Right kidney (tissue), 1 donor: ENCODE results near the gene CCR5.
A peak's percentile ranks its signal among the peaks of the same experiment; 100 is the strongest.
"Not testable (repeated sequence)": the region's sequence is repeated elsewhere in the genome, so short reads cannot be mapped to it uniquely, and the experiment has no call there.

Source experiments
- DNase-seq: peaks from one replicate; pipeline ENCODE4 v3.0.0-alpha.2; 2016

Gene CCR5

GRCh38 chr3:46386205-46386604, 15.5 kb downstream of the CCR5 start:
- no peak for DNase-seq

- not testable (repeated sequence) for DNase-seq
These were observed 18.1 kb downstream of the CCR5 start for GRCh38 chr3:46388847-46389246.

- DNase-seq = no peak
These were observed 18.6 kb downstream of the CCR5 start for GRCh38 chr3:46389306-46389705.

- not testable (repeated sequence) for DNase-seq
These were observed 20.8 kb downstream of the CCR5 start for GRCh38 chr3:46391526-46391925.

DNA sequence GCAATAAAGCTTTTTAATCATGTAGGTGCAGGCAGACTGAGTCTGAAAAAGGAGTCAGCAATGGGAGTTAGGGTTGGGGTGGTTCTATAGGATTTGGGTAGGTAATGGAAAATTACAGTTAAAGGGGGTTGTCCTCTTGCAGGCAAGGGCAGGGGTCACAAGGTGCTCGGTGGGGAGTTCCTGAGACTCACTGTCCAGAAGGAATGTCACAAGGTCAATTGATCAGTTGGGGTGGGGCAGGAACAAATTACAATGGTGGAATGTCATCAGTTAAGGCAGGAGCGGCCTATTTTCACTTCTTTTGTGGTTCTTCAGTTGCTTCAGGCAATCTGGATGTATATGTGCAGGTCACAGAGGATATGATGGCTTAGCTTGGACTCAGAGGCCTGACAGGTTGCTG, 22.3 kb downstream of the CCR5 start:
- no peak for DNase-seq

GRCh38 chr3:46393554-46394434, 23.0 kb downstream of the CCR5 start:
- no peak for DNase-seq

- no peak for DNase-seq
These were observed 24.5 kb downstream of the CCR5 start for GRCh38 chr3:46395210-46395661.

GRCh38 chr3:46395766-46396530, 25.2 kb downstream of the CCR5 start:
- DNase-seq = no peak

DNA sequence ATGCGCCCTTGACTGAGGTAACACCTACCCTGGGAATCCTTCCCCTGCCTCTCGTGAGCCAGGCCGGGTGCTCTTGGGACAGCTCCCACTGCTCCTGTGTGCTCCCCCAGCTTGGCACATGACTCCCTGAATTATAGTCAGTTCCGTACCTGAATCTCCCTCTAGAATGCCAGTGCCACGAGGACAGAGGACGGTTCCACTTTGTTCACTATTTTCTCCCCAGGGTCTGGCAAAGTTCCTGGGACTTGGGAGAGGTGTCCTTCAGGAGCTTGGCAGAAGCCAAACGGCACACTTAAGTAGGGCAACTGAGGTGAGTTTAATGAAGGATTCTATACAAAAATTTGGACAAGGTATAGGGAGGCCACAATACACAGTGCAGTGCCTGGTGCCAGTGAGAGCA, 26.4 kb downstream of the CCR5 start:
- no peak for DNase-seq

- DNase-seq = no peak
These were observed 27.6 kb downstream of the CCR5 start for GRCh38 chr3:46398186-46398955.

DNA sequence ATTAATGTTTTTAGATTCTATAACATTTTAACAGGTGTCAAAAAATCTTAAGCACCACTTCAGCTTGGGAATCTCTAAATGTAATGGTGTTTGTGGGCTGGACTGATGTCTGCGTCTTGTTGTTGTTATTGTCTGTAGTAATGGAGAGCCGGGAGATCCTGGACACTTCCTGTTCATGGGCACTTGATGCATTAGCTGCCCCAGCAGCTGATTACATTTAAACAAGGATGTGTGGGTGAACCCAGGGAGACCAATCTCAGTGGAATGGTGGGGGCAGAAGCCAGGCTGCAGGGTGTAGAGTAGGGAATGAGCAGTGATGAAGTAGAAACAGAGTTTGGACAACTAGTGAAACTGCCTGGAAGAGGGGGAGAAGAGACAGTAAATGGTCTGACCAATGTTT, 28.4 kb downstream of the CCR5 start:
- DNase-seq = no peak

DNA sequence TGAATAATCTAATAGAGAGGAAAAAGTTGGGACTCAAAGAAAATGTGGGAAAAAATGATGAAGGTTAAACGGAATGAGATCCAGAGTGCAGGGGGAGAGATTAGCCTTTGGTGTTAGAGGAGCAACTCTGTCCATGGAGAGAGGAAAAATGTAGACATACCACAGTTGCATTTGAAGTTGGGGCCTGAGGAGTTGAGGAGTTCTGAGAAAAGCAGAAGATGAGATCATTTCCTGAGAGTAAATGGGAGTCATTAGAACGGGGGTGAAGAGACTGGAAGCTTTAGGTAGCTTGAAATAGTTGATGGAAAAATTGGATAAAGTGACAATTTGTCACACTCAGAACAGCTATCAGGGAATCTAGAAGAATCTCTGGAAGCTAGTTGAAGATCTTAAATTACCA, 28.8 kb downstream of the CCR5 start:
- no peak for DNase-seq

GRCh38 chr3:46400000-46400734, 29.4 kb downstream of the CCR5 start:
- no peak for DNase-seq

- no peak for DNase-seq
These were observed 30.1 kb downstream of the CCR5 start for GRCh38 chr3:46400846-46401245.

DNA sequence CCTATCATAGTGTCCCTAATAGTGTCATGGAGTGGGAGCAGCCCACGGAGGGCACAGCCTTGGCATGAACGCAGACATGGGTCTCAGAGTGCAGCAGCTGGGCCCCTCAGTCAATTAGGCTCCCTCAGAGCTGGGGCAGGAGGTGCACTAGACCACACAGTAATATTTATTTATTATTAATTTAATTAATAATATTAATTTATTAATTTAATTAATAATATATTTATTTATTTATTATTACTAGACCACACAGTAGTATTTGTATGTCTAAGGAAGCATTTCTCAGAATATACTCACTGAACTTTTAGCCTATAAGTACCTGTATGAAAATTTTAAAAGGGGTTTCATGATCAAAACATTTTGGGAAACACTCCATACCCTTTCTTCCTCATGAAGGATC, 30.8 kb downstream of the CCR5 start:
- DNase-seq = no peak

DNA sequence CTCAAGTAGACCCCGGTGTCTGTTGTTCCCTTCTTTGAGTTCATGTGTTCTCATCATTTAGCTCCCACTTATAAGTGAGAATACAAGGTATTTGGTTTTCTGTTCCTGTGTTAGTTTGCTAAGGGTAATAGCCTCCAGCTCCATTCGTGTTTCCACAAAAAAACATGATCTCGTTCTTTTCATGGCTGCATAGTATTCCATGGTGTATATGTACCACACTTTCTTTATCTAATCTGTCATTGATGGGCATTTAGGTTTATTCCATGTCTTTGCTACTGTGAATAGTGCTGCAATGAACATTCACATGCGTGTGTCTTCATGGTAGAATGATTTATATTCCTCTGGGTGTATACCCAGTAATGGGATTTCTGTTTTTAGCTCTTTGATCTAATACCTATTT, 32.2 kb downstream of the CCR5 start:
- not testable (repeated sequence) for DNase-seq

GRCh38 chr3:46405301-46406019, 34.7 kb downstream of the CCR5 start:
- peak; percentile 39 for DNase-seq

GRCh38 chr3:46406443-46406787, 35.7 kb downstream of the CCR5 start:
- no peak for DNase-seq

DNA sequence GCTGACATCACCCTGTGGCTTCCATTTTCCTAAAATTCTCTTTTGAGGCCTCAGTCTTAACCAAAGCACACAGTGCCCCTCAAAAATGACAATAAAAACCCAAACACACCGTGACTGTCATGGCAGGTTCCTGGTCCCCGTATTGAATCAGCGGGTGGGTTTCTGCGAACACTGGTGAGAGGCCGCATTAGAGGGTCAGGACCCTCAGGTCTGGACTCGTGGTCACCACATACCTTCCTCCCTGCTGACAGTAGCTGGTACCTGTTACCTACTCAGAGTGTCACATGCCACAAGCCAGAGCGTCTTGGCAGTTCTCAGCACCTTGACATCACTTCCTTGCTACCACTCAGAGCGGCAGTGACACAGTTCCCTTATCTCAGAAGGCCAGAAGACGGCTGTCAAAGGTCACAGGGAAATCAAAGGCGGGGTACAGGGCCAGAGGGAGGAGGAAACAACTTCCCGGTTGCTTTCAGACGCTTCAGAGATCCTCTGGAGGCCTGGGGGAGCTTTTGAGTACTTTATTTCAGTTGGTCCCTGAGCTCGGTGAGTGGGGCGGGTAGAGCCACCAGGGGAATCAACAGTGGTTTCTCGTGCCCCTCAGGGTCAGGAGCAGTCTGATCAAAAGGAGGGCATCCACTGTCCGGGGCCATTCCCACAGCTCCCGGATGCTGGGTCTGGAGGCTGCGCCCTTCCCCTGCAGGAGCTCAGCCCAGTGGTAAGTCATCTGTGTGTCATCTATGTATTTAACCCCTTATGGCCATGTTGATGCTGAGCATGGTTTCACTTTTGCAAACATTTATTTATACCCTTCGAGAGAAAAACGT, 36.3 kb downstream of the CCR5 start, which contains the start of the genes CCR5AS and CCRL2:
Gene CCR5AS, minus strand, starts transcription at position 279 of the 824 bp plus-strand sequence.
Gene CCRL2, plus strand, starts transcription at position 472 of the 824 bp plus-strand sequence. CDS start 821 bp downstream, outside the sequence.
- DNase-seq = peak; percentile 30

DNA sequence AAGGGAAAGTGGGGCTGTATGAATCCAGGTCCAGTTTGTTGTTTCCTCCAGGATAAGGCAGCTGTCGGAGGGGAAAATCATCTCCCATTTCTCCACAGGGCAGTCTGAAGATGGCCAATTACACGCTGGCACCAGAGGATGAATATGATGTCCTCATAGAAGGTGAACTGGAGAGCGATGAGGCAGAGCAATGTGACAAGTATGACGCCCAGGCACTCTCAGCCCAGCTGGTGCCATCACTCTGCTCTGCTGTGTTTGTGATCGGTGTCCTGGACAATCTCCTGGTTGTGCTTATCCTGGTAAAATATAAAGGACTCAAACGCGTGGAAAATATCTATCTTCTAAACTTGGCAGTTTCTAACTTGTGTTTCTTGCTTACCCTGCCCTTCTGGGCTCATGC, 37.2 kb downstream of the CCR5 start:
- DNase-seq = no peak
